Hematopoietic multipotent progenitor cell (in vitro differentiated cells): ENCODE measurements around the gene CADM4. TPM values are rescaled to one million over a fixed set of nuclear protein-coding genes. Genes with fewer than 3 reads are reported as not detected.
"Not testable (repeated sequence)": the region's sequence is repeated elsewhere in the genome, so short reads cannot be mapped to it uniquely, and the experiment has no call there.

Source experiments
- DNase-seq, 3 donors: peaks; one replicate each; pipeline ENCODE4 v3.0.0-alpha.2; 2011 to 2015; ENCODE audit warnings: low read depth in 2 of 3, low spot score in 2 of 3
- total RNA-seq: library from RNA; depleted of rRNA; stranded (reverse); fragments of >200 nt; gene quantifications from one replicate; pipeline ENCODE4 v1.2.3, GENCODE V29; 2012

Gene CADM4
- total RNA-seq, 1 donor: 0.27 TPM

DNA sequence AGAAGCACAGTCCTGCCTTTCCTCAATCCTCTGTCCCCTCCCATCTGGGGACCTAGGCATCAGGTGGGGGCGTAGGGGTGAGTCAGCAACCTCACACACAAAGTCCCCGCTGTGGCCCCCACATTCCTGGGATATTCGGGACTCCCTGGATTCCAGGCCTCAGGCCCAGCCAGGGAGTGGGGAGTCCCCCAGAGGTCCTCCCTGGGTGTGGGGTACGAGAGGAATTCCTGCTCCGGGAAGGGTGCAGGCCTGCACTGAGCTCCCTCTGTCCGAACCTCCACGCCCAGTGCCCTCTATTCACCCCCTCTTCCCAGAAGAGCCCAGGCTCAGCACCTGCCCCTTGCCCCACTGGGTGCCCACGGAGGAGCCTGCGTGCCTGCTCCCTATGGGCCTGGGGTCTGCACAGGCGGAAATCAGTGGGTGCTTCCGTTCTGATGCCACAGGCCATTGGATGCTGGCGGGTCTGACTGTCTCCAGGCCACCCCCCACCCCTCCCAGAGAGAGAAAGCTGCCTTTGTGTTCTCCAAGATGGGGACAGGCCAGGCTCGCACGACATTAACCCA, 3.4 kb downstream of the CADM4 start:
- DNase-seq: no peak

- not testable (repeated sequence) for DNase-seq
Measured at GRCh38 chr19:43635561-43635940, 4.1 kb downstream of the CADM4 start.

- DNase-seq: no peak
Measured at GRCh38 chr19:43634872-43635560, 4.6 kb downstream of the CADM4 start.

GRCh38 chr19:43634506-43634871, 5.2 kb downstream of the CADM4 start:
- no peak for DNase-seq

- DNase-seq: no peak
Measured at GRCh38 chr19:43634068-43634467, 5.6 kb downstream of the CADM4 start.

GRCh38 chr19:43633520-43633919, 6.1 kb downstream of the CADM4 start:
- no peak for DNase-seq

GRCh38 chr19:43631491-43631890, 8.2 kb downstream of the CADM4 start:
- DNase-seq: no peak

- DNase-seq: no peak
Measured at GRCh38 chr19:43628646-43629326, 10.9 kb downstream of the CADM4 start.

DNA sequence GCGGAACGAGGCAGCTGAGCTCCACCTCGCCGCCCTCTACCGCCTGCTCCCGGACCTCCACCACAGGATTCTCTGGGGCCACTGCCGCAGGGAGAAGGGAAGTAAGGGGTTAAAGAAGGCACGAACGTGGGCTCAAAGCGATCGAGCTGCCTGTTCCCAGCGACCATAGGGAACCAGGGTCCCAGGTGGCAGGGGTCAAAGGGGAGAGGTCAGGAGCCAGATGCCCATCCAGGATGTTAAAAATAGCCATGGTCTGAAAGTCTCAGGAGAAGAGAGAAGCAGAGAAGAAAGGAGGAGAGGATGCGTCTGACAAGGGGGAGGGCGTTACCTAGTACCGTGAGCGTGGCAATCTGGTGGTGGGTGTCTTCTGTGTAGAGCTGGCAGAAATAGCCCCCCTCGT, 12.8 kb downstream of the CADM4 start:
- no peak for DNase-seq

GRCh38 chr19:43625918-43626579, 13.6 kb downstream of the CADM4 start:
- peak in 2 of 3 donors; percentile 52 to 66 for DNase-seq

DNA sequence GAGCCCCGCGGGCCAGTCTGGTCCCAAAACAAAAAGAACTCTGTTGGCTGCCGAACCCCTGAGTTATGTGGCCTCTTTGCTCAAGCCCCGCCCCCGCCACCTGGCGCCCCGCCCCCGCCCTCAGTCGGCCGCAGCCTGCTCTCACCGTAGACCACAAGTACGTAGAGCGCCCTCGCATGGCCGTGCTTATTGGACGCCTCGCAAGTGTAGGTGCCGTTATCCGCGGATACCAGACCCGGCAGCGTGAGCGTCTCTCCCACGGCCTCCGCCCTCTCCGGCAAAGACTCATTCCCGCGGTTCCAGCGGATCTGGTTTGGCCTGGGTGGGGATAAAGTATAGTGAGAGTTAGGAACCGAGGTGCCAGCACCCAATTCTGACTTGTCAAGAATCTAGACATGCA, 14.7 kb downstream of the CADM4 start:
- peak; percentile 65 to 91 (median 88) for DNase-seq

DNA sequence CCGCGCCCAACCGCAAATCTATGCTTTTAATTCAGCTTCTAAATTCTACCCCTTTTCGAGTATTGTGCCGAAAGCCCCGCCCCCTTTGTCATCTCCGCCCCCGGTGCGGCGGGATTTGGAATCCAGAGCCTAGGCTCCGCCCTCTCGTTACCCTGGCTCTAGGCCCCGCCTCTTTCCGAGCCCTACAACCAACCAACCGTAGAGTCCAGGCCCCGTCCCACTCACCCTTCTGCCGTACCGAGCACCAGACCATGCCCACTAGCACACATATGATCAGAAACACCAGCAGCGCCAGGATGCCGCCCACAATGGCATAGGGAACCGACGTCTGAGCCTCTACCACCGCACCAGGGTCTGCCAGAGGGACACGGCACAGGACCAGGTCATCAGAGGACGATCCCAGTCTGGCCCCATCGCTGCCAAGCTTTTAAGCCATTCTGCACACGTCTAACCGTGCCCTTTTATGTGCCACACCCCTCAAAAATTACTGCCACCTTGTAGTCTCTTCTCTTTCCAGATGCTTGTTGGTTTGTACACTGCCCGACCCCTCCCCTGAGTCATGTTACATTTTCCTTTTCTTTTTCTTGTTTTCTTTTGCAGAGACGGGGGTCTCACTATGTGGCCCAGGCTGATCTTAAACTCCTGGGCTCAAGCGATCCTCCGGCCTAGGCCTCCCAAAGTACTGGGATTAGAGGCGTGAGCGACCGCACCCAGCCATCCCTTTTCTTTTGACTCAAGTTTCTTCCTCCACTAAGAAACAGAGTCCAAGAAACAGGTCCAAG, 15.6 kb downstream of the CADM4 start:
- no peak for DNase-seq

DNA sequence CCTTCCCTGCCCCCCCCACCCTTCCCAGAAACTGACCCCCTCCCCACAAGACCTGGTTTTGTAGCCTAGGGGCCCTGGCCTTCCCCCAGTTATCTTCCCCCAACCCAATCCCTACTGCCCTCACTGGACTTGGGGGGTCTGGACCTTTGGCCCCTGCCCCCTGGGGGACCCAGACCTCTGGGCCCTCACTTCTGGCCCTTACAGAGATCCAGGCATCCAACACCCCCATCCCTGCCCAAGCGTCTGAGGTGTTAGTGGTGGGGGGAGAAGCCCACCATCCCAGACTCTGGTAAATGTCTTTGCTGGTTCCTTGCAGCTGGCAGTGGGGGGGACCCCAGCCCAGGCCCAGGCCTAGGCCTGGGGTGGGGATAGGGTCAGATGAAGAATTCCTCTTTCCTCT, 16.7 kb downstream of the CADM4 start:
- no peak for DNase-seq

GRCh38 chr19:43622070-43622469, 17.6 kb downstream of the CADM4 start:
- no peak for DNase-seq

DNA sequence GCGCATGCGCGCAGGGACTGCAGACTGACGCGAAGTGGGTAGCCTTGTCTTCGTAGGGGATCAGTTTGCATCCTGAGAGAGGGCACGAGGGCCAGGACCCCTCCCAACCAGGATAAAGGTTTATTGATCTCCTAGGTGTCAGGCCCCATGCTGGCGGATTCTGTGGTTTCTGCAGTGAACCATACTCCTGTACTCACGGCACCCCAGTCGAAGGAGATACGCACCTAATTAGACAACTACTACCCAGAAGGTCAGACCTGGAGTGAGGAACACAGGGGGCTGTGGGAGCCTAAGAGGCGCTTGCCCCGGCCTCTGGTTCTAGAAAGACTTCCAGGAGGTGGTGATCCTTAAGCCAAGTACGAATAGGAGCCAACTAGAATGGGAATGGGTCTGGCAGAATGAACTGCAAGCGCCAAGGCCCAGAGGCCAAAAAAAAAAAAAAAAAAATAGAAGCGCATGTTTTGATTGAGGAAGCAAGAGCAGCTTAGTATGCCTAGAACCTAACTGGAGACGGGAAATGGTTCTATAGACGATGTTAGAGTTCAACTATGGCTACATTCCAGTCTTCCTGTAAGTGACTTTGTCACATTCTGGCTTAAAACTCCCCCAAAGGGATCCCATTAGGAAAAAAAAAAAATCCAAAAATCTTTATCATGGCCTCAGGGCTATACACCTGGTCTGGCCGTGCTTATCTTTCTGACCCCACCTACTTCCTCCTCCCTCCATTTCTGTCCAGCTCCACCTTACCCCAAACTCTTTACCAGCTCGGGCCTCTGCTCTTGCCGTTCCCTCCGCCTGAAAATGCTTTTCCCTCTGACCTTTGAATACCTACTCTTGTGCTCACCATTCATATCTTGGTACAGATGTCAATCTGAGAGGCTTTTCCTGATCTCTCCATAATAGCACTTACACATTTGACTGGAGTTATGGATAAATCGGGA, 19.3 kb downstream of the CADM4 start:
- no peak for DNase-seq

DNA sequence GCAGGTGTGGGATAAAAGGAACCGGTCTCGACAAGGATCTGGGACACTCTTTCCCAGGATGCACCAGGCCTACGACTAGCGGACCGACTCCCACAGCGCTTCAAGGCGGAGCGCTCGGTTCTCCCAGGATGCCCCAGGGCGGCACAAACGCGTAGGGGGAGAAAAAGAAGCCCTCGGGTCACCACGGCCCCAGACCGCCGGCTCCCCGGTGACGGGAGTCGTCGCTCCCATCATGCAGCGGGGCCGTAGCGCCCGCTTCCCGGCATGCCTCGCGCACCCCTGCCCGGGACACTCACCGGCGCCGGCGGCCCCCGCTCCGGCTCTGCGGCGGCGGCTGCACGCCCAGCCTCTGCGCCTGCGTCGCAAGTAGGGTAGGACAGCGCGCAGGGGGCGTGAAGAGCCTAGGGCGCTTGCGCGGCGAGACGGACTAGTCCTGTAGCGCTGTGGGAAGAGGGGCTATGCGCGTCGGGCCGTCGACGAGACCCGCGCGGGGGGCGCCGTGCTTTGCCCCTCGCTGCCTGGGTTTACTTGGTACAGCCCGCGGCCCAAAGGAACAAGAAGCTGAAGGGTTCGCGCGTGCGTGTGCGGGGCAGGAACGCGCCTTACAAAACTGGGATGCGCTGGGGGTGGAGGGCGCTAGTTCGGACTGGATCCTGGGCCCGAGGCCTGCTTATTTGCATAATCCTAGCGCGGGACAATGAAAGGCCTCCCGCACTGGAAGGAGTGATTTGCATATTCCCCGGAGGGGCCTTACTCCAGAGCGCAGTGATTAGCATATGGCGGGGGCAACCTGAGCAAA, 20.2 kb downstream of the CADM4 start, which contains the start of gene ZNF428:
TSS of gene ZNF428 (minus strand) at position 368 of the 799 bp plus-strand sequence. CDS start 5,325 bp downstream, outside the sequence.
- peak; percentile 77 to 94 (median 92) for DNase-seq

- DNase-seq: peak in 1 of 3 donors; percentile 60
Measured at GRCh38 chr19:43618921-43619261, 20.8 kb downstream of the CADM4 start.

- no peak for DNase-seq
Measured at GRCh38 chr19:43616954-43617353, 22.7 kb downstream of the CADM4 start.

GRCh38 chr19:43616306-43616705, 23.3 kb downstream of the CADM4 start:
- DNase-seq: no peak
